Inferior parietal cortex (tissue), 1 donor: ENCODE data around the gene PTPA.
A peak's percentile ranks its signal among the peaks of the same experiment; 100 is the strongest.

ENCODE experiments used
- DNase-seq: peaks from one replicate; pipeline ENCODE4 v3.0.0-alpha.2; 2016; ENCODE audit errors: extremely low spot score

The PTPA gene

GRCh38 chr9:129137292-129138143 is 26.3 kb downstream of the PTPA start:
- DNase-seq, result no peak

DNA sequence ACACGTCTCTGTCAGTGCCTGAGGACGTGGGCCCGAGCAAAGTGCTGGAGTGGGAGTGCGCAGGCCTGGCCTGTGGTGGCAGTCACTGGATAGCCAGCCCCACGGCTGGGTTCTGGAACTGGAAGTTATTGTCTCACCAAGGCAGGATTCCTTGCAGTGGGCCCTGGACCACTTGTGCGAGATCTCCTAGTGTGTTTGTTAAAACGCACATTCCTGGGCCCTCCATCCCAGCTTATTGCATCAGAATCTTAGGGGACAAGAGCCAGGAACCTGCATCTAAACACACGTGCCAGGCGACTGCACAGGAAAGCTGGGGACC is 26.9 kb downstream of the PTPA start:
- DNase-seq, result no peak

- DNase-seq, result no peak
These were observed 27.4 kb downstream of the PTPA start for GRCh38 chr9:129138476-129139232.

DNA sequence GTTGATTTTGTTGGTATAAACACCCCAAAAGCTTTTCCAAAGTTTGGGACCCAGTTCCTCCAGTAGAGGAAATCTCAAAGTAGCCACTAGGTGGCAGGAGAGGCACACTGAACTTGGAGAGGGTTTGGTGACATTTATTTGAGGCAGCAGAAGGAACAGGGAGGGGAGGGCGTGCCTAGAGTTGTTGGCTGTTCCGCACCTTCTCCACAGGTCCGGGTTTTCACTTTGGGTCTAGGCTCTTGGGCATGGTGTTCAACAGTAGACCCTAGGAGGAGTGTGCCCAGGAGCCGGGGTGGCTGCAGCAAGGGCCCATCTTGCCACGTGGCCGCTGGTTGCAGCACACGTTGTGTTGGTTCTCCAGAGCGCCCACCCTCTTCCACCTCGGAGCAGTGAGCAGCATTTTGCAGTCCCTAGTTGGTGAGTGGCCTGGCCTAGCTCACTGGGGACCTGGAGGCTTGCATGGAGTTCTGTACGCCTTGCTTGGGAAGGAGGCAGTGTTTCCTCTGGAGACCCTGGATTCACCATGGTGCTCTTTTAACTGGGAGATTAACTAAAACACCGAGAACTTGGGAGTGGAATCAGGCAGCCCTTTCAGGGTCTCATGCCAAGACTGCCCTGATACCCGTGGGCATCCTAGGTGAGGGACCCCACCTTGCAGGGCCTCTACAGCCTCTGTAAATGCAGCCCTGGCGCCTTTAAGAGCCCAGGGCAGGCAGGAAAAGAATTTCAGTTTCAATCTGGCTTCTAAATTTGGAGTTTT is 28.2 kb downstream of the PTPA start:
- peak; percentile 97 for DNase-seq

DNA sequence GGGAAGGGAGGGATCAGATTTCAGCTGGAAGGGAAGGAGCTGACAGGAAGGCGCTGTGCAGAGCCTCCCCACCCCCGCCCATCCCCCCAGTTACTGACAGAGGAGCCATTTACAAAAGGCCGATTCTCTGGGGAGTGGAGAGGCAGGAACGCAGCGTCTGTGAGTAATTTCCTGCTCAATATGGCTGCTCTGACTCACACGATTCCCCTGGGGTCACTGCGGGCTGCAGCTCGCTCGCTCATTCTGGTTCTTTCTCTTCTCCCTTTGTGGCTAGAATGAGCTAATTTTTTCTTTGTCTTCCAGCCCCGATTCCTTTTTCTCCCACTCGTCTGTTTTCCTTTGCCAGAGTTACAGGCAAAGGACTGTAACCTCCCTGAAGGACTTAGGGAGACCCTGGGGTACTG is 28.8 kb downstream of the PTPA start:
- peak; percentile 90 for DNase-seq

GRCh38 chr9:129140397-129141065 is 29.3 kb downstream of the PTPA start:
- no peak for DNase-seq

GRCh38 chr9:129141066-129142041 is 30.1 kb downstream of the PTPA start:
- DNase-seq, result peak; percentile 29

DNA sequence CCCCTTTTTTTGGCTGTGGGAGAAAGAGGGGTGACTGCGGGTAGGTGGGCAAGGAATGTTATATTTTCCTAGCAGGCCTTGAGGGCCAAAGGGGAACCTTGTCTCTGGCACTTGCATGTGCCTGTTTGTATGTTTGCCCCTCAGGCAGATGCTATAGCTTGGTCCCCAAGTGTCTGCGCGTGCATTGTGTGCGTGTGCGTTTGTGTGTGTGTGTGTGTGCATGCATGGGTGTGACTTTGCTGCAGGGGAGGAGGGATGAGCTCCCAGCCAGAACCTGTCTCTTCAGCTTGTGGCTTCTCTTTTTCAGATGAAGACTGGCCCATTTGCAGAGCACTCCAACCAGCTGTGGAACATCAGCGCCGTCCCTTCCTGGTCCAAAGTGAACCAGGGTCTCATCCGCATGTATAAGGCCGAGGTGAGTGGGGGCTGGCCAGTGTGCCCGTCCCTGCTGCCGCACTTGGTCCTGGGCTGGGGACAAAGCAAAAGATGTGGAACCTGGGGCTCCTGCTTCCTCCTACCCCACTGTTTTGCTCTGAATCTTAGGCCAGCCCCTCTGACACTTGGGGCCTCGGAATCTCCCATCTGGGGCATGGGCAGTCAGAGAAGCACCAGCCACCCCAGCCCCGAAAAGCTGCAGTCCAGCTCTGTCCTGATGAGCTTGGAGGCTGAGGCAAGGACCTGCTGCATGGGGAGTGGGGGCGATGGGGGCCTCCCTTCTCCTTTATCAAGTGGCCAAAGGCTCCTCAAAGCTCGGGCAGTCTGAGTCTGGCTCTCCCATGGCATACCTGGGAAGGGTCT is 31.1 kb downstream of the PTPA start:
- no peak for DNase-seq

GRCh38 chr9:129143031-129143927 is 32.1 kb downstream of the PTPA start:
- DNase-seq, result peak; percentile 79

GRCh38 chr9:129145316-129145715 is 34.1 kb downstream of the PTPA start:
- DNase-seq, result no peak

DNA sequence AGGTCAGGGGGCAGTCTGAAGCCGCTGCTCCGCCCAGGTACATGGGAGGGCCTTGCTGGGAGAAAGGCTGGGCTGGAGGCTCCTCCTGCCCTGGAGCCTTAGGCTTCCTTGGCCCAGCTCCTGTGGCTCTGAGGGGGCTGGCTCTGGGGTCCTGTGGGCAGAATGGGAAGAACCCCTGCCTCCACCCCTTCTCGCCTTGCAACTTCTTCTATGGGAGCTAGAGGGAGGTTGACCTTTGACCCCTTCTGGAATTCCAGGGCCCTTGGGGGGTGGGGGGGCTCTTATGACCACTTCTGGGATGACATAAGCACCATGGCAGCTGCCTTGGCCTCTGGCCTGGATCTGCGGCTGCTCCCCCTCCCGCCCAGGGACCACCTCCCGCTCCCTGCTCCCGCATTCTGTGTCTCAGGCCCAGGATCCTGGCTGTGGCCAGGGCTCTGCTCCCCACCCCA is 34.7 kb downstream of the PTPA start:
- DNase-seq, result no peak

GRCh38 chr9:129146441-129146941 is 35.3 kb downstream of the PTPA start:
- DNase-seq, result no peak

DNA sequence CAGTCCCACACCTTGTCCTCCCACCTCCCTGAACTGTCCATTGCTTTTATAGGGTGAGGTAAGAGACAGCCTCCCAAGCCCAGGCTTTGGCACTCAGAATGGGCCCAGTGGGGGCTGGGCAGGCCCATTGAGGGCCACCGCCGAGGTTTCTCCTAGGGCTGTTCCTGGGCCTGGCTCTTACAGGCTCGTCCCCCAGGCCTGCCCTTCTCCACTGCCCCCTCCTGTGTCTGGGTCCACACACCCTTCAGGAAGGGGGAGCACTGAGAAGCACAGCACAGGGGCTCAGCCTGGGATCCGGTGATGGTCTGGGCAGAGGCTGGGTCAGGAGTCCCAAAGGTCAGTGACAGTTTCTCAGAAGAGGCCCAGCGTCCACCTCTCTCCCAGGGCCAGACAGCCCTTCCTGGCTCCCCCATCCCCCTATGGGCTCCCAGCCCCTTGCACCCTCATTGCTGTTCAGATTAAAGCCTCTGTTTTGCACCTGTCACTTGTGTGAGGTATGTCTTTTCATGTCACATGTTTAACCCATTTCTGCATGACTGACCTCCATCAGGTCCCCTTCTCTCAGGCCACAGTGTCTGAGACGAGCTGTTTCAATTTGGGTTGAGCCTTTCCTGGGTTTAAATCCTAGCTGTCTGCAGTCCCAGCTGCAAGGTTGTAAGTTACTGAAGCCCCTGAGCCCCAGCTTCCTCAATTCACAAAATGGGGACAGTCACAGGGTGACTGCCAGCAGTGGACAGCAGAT is 37.4 kb downstream of the PTPA start:
- no peak for DNase-seq

DNA sequence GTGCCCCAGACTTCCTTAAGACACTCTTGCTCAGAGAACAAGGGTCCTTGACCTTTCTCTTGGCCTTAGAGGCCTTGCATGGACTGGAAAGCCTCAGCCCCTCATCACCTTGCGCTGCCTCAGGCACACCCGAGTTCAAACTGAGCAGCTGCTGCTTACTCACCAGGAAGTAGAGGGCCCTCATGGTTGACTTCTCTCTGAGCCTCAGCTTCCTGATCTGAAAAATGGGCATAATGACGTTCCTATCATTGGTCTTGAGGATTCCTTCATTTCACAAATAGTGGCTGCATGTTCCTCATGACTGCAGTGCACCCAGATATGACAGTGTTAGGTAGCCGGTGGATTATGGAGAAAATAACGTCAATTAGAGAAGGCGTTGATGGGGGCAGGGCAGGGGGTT is 38.2 kb downstream of the PTPA start:
- DNase-seq, result no peak

DNA sequence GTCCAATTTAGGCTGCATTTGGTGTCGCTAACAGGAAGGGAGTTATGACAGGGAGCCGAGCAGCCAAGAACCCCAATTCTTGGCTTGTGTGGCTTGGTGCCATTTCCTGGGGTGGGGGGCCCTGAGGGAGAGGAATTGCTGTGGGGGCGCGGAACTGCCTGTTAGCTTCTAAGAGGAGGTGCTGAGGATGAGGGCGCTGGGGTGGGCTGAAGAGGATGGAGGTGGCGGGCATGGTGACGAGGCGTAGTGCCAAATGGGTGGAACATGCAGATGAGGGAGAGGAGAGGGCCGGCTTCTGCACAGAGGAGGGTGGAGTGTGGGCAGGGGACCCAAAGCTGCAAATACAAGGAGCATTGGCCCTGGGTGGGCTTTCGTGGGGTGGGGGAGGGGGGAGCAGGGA is 38.9 kb downstream of the PTPA start:
- no peak for DNase-seq

DNA sequence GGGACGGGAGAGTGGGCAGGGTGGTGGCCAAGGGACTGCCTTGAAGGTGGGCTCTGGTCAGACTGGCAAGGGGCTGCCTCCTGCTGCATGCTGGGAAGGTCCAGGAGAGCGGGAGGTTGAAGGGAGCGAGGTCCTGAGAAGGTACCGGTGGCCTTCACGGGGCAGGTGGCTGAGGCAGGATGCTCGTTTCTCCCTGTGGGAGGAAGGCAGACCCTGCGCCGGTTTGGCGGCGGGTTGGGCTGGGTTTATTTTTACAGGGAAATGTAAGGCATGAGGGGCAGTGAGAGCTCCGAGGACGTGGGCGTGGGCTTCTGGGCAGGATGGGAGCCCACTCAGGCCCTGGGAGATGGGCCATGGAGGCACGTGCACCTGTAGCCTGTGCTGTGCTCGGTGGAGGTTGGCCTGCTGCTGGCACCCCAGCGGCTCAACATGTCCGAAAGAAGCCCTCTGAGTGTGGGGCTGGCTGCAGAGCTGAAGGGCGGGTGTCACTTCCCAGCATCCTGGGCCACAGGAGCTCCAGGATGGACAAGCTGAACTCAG is 39.5 kb downstream of the PTPA start:
- DNase-seq, result no peak

DNA sequence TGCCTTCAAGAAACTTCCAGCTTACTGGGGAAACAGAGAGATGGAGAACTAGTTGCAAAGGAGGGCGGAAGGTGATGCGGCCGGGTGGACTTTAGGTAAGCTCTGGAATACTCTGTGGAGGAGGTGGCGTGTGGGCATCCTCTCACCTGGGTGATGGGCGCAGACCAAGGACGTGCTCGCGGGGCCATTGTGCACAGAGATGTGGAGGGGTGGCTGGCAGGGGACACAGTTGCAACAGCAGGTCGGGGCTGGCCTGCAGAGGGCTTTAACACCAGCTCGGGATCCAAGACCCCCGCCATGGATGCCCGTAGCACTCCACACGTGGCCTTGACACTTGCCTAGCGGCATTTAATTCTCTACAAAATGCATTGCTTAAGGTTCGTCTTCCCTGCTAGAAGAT is 40.3 kb downstream of the PTPA start:
- DNase-seq, result no peak
